Lower lobe of right lung (tissue), 2 donors: Measurements from ENCODE around the gene WIPF2. TPM values are rescaled to one million over a fixed set of nuclear protein-coding genes. Genes with fewer than 3 reads are reported as not detected.

ENCODE experiments used
- ATAC-seq, 2 donors: fragments of 200-7000 bp; cut with Tn5 transposase; one replicate each; pipeline ENCODE4 v1.9.1; 2020 to 2022; ENCODE audit warnings: mild to moderate bottlenecking in 2 of 2, moderate library complexity in 2 of 2
- DNase-seq: peaks from one replicate; pipeline ENCODE4 v3.0.0-alpha.2; 2020
- H3K27ac ChIP-seq: fragments of 200-600 bp; one replicate; pipeline ENCODE4 v1.8.0; 2022
- H3K27me3 ChIP-seq: fragments of 200-600 bp; one replicate; pipeline ENCODE4 v1.8.0; 2022; ENCODE audit warnings: low read depth
- H3K36me3 ChIP-seq: fragments of 200-600 bp; one replicate; pipeline ENCODE4 v1.8.0; 2022; ENCODE audit warnings: mild to moderate bottlenecking
- H3K4me1 ChIP-seq: fragments of 200-600 bp; one replicate; pipeline ENCODE4 v1.8.0; 2022
- H3K4me3 ChIP-seq: fragments of 200-600 bp; one replicate; pipeline ENCODE4 v1.8.0; 2022; ENCODE audit warnings: mild to moderate bottlenecking
- H3K9me3 ChIP-seq: fragments of 200-600 bp; one replicate; pipeline ENCODE4 v1.8.0; 2022
- intact Hi-C: fragments of 100-400 bp; cut with DNase I; formaldehyde crosslinking; loops from one replicate; pipeline ENCODE4 v1.11.0; 2022
- total RNA-seq: library from RNA; stranded (reverse); fragmentation: NEBNext Ultra II Directional; extraction: Animal tissue kit (Norgen Biotek cat#: 25700); gene quantifications from one replicate; pipeline ENCODE4 v1.2.1, GENCODE V29; 2021
- TF ChIP-seq, protein P1 (sequence below): fragments of 200-600 bp; IDR thresholded peaks from one replicate; pipeline ENCODE4 v1.8.0; 2022; ENCODE audit warnings: antibody characterized with exemption, mild to moderate bottlenecking
- donor health status: DM: no; HTN: yes; CAD: no; lungs with severe emphysema.

Gene WIPF2
- total RNA-seq, 1 donor from 2014 or later: 42.4 TPM

- Histone ChIP-seq H3K9me3 (no peaks in the 10 kb centered on the region), H3K4me3 (peak overlapping the region; percentile 99), H3K4me1 (peaks cover 89% of the 10 kb centered on the region), H3K36me3 (no peaks in the 10 kb centered on the region), H3K27me3 (no peaks in the 10 kb centered on the region), H3K27ac (peak overlapping the region; percentile 96)
- intact Hi-C loops: no loop called here
- peak; percentile 72 for DNase-seq
- peak in 1 of 2 donors; percentile 1 for ATAC-seq
- TF ChIP-seq, protein P1, sequence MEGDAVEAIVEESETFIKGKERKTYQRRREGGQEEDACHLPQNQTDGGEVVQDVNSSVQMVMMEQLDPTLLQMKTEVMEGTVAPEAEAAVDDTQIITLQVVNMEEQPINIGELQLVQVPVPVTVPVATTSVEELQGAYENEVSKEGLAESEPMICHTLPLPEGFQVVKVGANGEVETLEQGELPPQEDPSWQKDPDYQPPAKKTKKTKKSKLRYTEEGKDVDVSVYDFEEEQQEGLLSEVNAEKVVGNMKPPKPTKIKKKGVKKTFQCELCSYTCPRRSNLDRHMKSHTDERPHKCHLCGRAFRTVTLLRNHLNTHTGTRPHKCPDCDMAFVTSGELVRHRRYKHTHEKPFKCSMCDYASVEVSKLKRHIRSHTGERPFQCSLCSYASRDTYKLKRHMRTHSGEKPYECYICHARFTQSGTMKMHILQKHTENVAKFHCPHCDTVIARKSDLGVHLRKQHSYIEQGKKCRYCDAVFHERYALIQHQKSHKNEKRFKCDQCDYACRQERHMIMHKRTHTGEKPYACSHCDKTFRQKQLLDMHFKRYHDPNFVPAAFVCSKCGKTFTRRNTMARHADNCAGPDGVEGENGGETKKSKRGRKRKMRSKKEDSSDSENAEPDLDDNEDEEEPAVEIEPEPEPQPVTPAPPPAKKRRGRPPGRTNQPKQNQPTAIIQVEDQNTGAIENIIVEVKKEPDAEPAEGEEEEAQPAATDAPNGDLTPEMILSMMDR: no peak
Measured at GRCh38 chr17:40320756-40321523, 101.8 kb downstream of the WIPF2 start.

- Histone ChIP-seq H3K27ac (peak overlapping the region; percentile 96), H3K9me3 (no peaks in the 10 kb centered on the region), H3K4me3 (peak overlapping the region; percentile 99), H3K27me3 (no peaks in the 10 kb centered on the region), H3K36me3 (no peaks in the 10 kb centered on the region), H3K4me1 (peaks cover 89% of the 10 kb centered on the region)
- intact Hi-C loops: no loop called here
- DNase-seq (no peak), ATAC-seq (no peak)
- TF ChIP-seq, protein P1: no peak
Measured at GRCh38 chr17:40321524-40321929, 102.4 kb downstream of the WIPF2 start.

DNA sequence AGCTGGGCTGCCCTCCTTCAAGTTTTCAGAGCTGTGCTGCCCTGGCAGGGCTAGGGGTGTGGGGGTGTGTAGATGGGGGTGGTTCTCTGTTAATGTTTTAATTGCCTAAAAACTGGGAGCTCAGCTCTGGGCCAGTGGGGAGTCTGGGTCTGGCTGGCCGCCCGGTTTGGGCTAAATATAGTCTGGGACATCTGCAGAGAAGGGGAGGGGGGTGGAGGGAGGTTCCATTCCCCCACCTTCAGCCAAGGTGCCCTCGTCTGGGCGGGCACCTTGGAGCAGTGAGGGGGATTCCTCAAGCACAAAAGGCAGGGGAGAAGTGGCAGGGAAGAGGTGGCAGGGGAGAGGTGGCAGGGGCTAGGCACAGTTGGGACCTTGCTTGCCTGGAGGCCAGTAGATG is 102.9 kb downstream of the WIPF2 start:
- H3K4me1 ChIP-seq: peaks cover 89% of the 10 kb centered on the region
- H3K36me3 ChIP-seq: no peaks in the 10 kb centered on the region
- TF ChIP-seq, protein P1: no peak
- H3K4me3 ChIP-seq: peak overlapping the region; percentile 99
- H3K27ac ChIP-seq: peak overlapping the region; percentile 96
- H3K9me3 ChIP-seq: no peaks in the 10 kb centered on the region
- no peak for ATAC-seq
- intact Hi-C loops: no loop called here
- no peak for DNase-seq
- no peaks in the 10 kb centered on the region for H3K27me3 ChIP-seq

GRCh38 chr17:40322358-40323315 is 103.5 kb downstream of the WIPF2 start:
- no peaks in the 10 kb centered on the region for H3K36me3 ChIP-seq
- no peaks in the 10 kb centered on the region for H3K27me3 ChIP-seq
- peak overlapping the region; percentile 96 for H3K27ac ChIP-seq
- peak; percentile 93 for DNase-seq
- H3K4me3 ChIP-seq: peak overlapping the region; percentile 99
- TF ChIP-seq, protein P1: no peak
- intact Hi-C loops: no loop called here
- peak; percentile 56 to 75 for ATAC-seq
- no peaks in the 10 kb centered on the region for H3K9me3 ChIP-seq
- peaks cover 89% of the 10 kb centered on the region for H3K4me1 ChIP-seq
